GM21526 (cell line): ENCODE measurements around the gene PLOD1.
A peak's percentile ranks its signal among the peaks of the same experiment; 100 is the strongest.
"Not testable (repeated sequence)": the region's sequence is repeated elsewhere in the genome, so short reads cannot be mapped to it uniquely, and the experiment has no call there.

ENCODE experiments used
- ATAC-seq: cut with Tn5 transposase; IDR thresholded peaks from one replicate; pipeline ENCODE4 v1.9.1; 2021; ENCODE audit warnings: moderate library complexity; ENCODE audit not compliant: unreplicated experiment, low FRiP score

PLOD1 gene

GRCh38 chr1:11912000-11912399, 22.5 kb upstream of the PLOD1 start:
- no peak for ATAC-seq

- ATAC-seq = not testable (repeated sequence)
These were observed 21.9 kb upstream of the PLOD1 start for GRCh38 chr1:11912482-11913216.

- ATAC-seq = no peak
These were observed 21.2 kb upstream of the PLOD1 start for GRCh38 chr1:11913291-11913690.

GRCh38 chr1:11914024-11914423, 20.5 kb upstream of the PLOD1 start:
- ATAC-seq = no peak

- no peak for ATAC-seq
These were observed 15.6 kb upstream of the PLOD1 start for GRCh38 chr1:11918799-11919519.

- no peak for ATAC-seq
These were observed 14.9 kb upstream of the PLOD1 start for GRCh38 chr1:11919621-11920020.

- ATAC-seq = no peak
These were observed 14.1 kb upstream of the PLOD1 start for GRCh38 chr1:11920239-11920903.

- no peak for ATAC-seq
These were observed 13.5 kb upstream of the PLOD1 start for GRCh38 chr1:11921022-11921421.

- no peak for ATAC-seq
These were observed 11.3 kb upstream of the PLOD1 start for GRCh38 chr1:11923069-11923826.

- ATAC-seq = no peak
These were observed 10.7 kb upstream of the PLOD1 start for GRCh38 chr1:11923827-11924113.

- ATAC-seq = peak; percentile 7
These were observed 10.0 kb upstream of the PLOD1 start for GRCh38 chr1:11924334-11925195.

- ATAC-seq = peak; percentile 30
These were observed 9.2 kb upstream of the PLOD1 start for GRCh38 chr1:11925196-11925937.

GRCh38 chr1:11925938-11926292, 8.6 kb upstream of the PLOD1 start:
- peak; percentile 19 for ATAC-seq

- no peak for ATAC-seq
These were observed 6.5 kb upstream of the PLOD1 start for GRCh38 chr1:11927866-11928592.

GRCh38 chr1:11929849-11930248, 4.7 kb upstream of the PLOD1 start:
- no peak for ATAC-seq

GRCh38 chr1:11930571-11931445, 3.7 kb upstream of the PLOD1 start:
- no peak for ATAC-seq

GRCh38 chr1:11931845-11932244, 2.7 kb upstream of the PLOD1 start:
- ATAC-seq = no peak

GRCh38 chr1:11935057-11935412, 518 bp downstream of the PLOD1 start:
- ATAC-seq = peak; percentile 3
